ENCODE data around the gene ATXN10.

Gene ATXN10

GRCh38 chr22:45852826-45853225 is 181.2 kb downstream of the ATXN10 start:
- Histone ChIP-seq H3K9me3 (ENCODE audit: insufficient read depth, low read depth, low read length) (peaks cover 4% of the 10 kb centered on the region; the same call in 1 of the 2 replicates), H3K27me3 (ENCODE audit: insufficient read depth, low read length, poor library complexity, severe bottlenecking) (no peaks in the 10 kb centered on the region), H3K9me2 (replicated peaks; ENCODE audit: low read depth, low read length) (no peaks in the 10 kb centered on the region), H3F3A (ENCODE audit: low read depth) (no peaks in the 10 kb centered on the region), H3K4me3 (ENCODE audit: low read length, poor library complexity, severe bottlenecking) (no peak overlapping the region), H3K4me1 (ENCODE audit: insufficient read depth, low read length, poor library complexity, severe bottlenecking) (no peaks in the 10 kb centered on the region), H3K9ac (ENCODE audit: low read depth, low read length, poor library complexity, severe bottlenecking) (no peak overlapping the region), H2AFZ (ENCODE audit: low read length) (no peak overlapping the region), H4K20me1 (ENCODE audit: insufficient read depth, low read length, poor library complexity, severe bottlenecking) (no peaks in the 10 kb centered on the region), H3K79me2 (ENCODE audit: insufficient read depth, low read length) (no peaks in the 10 kb centered on the region), H3K4me2 (ENCODE audit: low read depth, low read length, poor library complexity, severe bottlenecking) (no peak overlapping the region), H3K36me3 (ENCODE audit: insufficient read depth, low read length) (peaks cover 26% of the 10 kb centered on the region; the same call in 1 of the 2 replicates)
- TF ChIP-seq CTCF (conservative IDR thresholded peaks at IDR 0.05; ENCODE audit: low read length) (no peak), EZH2phosphoT487 (IDR thresholded peaks at IDR 0.05; ENCODE audit: borderline replicate concordance) (no peak)

GRCh38 chr22:45855961-45856360 is 184.3 kb downstream of the ATXN10 start:
- no peak overlapping the region for H3K9ac ChIP-seq (ENCODE audit: low read depth, low read length, poor library complexity, severe bottlenecking)
- H3K4me3 ChIP-seq (ENCODE audit: low read length, poor library complexity, severe bottlenecking), result no peak overlapping the region
- no peaks in the 10 kb centered on the region for H3K27me3 ChIP-seq (ENCODE audit: insufficient read depth, low read length, poor library complexity, severe bottlenecking)
- H3K9me2 ChIP-seq (replicated peaks; ENCODE audit: low read depth, low read length), result no peaks in the 10 kb centered on the region
- H3K36me3 ChIP-seq (ENCODE audit: insufficient read depth, low read length), result peaks cover 22% of the 10 kb centered on the region; the same call in 1 of the 2 replicates
- no peaks in the 10 kb centered on the region for H3K4me1 ChIP-seq (ENCODE audit: insufficient read depth, low read length, poor library complexity, severe bottlenecking)
- H3F3A ChIP-seq (ENCODE audit: low read depth), result no peaks in the 10 kb centered on the region
- H2AFZ ChIP-seq (ENCODE audit: low read length), result no peak overlapping the region
- TF ChIP-seq EZH2phosphoT487 (IDR thresholded peaks at IDR 0.05; ENCODE audit: borderline replicate concordance) (no peak), CTCF (conservative IDR thresholded peaks at IDR 0.05; ENCODE audit: low read length) (no peak)
- H4K20me1 ChIP-seq (ENCODE audit: insufficient read depth, low read length, poor library complexity, severe bottlenecking), result no peaks in the 10 kb centered on the region
- H3K79me2 ChIP-seq (ENCODE audit: insufficient read depth, low read length), result no peaks in the 10 kb centered on the region
- no peak overlapping the region for H3K4me2 ChIP-seq (ENCODE audit: low read depth, low read length, poor library complexity, severe bottlenecking)
- peaks cover 4% of the 10 kb centered on the region; the same call in 1 of the 2 replicates for H3K9me3 ChIP-seq (ENCODE audit: insufficient read depth, low read depth, low read length)

- Histone ChIP-seq H3F3A (ENCODE audit: low read depth) (no peaks in the 10 kb centered on the region), H4K20me1 (ENCODE audit: insufficient read depth, low read length, poor library complexity, severe bottlenecking) (no peaks in the 10 kb centered on the region)
Measured at GRCh38 chr22:45857519-45857918, 185.9 kb downstream of the ATXN10 start.

More at GRCh38 chr22:45857519-45857918, 185.9 kb downstream of the ATXN10 start:
- no peaks in the 10 kb centered on the region for H3K4me1 ChIP-seq (ENCODE audit: insufficient read depth, low read length, poor library complexity, severe bottlenecking)
- TF ChIP-seq EZH2phosphoT487 (IDR thresholded peaks at IDR 0.05; ENCODE audit: borderline replicate concordance) (no peak), CTCF (conservative IDR thresholded peaks at IDR 0.05; ENCODE audit: low read length) (no peak)
- H2AFZ ChIP-seq (ENCODE audit: low read length), result no peak overlapping the region
- H3K4me2 ChIP-seq (ENCODE audit: low read depth, low read length, poor library complexity, severe bottlenecking), result no peak overlapping the region
- no peaks in the 10 kb centered on the region for H3K79me2 ChIP-seq (ENCODE audit: insufficient read depth, low read length)
- peaks cover 3% of the 10 kb centered on the region; the same call in 1 of the 2 replicates for H3K9me3 ChIP-seq (ENCODE audit: insufficient read depth, low read depth, low read length)
- H3K9me2 ChIP-seq (replicated peaks; ENCODE audit: low read depth, low read length), result no peaks in the 10 kb centered on the region
- H3K27me3 ChIP-seq (ENCODE audit: insufficient read depth, low read length, poor library complexity, severe bottlenecking), result no peaks in the 10 kb centered on the region
- H3K36me3 ChIP-seq (ENCODE audit: insufficient read depth, low read length), result peaks cover 8% of the 10 kb centered on the region; the same call in 1 of the 2 replicates
- H3K4me3 ChIP-seq (ENCODE audit: low read length, poor library complexity, severe bottlenecking), result no peak overlapping the region
- no peak overlapping the region for H3K9ac ChIP-seq (ENCODE audit: low read depth, low read length, poor library complexity, severe bottlenecking)
